Occipital lobe (tissue), 2 donors: ENCODE measurements around the gene TASP1. TPM values are rescaled to one million over a fixed set of nuclear protein-coding genes. Genes with fewer than 3 reads are reported as not detected.

Experiments used
- DNase-seq: peaks from one replicate; lab custom pipeline; 2025; lab: John Stamatoyannopoulos, UW
- total RNA-seq: library from RNA; depleted of rRNA; stranded (reverse); fragments of >200 nt; gene quantifications from one replicate; pipeline ENCODE4 v1.2.3, GENCODE V29; 2014

Gene TASP1
- total RNA-seq, 1 donor from 2014 or later = 27.5 TPM

DNA sequence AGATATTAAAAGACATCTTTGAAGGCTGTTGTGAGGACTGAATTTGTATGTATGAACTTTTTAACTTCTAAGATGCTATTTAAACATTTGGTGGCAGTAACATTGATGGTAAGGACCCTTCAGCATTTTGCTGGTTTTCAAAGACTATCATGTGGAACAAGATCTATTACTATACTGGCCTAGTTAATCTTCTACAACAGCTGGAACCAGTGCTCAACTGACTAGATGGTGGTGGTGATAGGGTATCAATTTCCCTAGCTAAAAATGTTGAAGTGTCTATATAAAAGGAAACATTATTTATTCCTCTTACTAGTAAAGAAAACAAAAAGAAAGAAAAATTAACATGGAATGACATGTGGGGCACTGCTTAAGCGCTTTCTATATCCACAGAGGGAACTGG lies 195.7 kb downstream of the TASP1 start:
- DNase-seq = no peak

GRCh38 chr20:13441388-13441787 lies 197.3 kb downstream of the TASP1 start:
- no peak for DNase-seq

DNA sequence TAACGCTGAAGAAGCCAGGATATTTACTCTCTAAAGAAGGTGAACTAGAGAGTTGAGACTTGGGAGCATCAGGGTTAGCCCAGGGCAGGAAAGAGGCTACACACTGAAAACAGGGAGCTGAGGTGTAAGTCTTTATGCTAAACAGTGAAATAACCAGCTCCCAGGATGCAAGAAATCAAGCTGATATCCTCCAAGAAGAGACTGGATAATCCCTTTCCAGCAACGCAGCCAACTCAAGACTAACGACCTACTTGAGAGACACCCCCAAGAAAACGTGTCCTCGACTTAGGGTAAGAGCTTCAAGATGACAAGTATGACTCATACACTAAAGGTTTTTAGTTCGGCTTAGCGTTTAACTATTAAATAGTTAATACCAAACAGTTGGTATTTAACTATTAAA lies 202.2 kb downstream of the TASP1 start:
- no peak for DNase-seq

- no peak for DNase-seq
These were observed 206.6 kb downstream of the TASP1 start for GRCh38 chr20:13432126-13432525.

- no peak for DNase-seq
These were observed 208.3 kb downstream of the TASP1 start for GRCh38 chr20:13430346-13431002.

DNA sequence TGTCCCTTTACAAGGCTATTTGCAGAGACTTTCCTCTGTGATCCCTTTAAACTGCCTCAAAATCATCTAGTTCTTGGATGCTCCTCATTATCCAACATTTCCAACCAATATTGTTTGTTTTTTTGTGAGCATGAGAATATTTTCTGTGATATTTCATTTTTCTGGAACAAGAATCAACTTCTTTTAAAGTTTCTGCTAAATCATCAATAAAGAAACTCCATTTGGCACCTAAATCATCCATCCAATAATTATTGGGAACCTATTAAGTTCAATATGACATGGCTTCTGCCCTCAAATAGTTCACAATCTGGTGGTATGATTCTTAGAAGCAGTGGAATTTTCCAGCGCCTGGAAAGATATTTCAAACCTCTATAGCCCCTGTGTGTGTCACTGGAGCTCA lies 210.0 kb downstream of the TASP1 start:
- no peak for DNase-seq

DNA sequence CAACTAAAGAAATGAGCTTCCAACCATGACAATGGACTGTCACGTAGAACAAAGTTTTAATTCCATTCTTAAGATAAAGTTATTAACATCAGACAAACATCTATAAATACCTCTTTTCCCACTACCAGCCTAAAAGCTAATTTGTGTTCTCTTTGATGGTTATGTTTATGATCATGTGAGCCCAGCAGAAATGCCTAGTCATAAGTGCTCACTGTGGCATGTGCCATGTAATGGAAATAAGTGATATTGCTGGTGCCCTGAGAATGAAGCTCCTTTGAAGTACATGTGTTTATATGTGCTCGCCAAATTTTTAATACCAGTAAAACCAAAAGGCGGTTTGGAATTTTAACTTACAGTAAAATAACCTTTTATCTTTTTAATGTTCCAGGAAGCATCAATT lies 211.9 kb downstream of the TASP1 start:
- DNase-seq = no peak

GRCh38 chr20:13425381-13426135 lies 213.2 kb downstream of the TASP1 start:
- no peak for DNase-seq

DNA sequence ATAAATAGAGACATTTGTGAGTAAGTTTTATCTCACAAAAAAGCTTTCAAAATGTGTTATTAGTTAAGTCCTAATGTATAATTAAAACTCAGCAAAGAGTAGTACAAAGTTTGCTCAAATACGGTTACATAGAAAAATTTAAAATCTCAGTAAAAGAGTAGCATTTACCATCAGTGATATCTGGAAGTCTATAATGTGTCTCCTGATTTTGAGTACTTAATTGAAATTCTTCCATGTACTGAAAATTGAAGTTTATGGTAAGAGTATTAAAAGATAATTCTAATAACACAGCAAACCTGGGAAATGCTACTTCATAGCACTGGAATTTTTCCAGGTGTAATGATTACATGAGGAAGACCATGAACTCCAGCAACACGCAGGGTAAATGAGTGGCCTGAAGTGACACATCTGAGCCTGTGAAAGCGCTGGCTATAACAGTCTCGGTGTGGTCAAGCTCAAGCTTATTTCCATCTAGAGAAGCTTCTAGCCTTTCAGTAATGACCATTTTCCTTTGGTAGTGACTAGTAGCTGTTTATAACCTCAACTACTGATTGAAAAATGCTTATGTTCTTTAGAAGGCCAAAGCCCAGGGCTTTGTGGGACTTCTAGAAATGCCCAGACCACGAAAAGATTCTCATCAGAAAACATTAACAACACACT lies 214.4 kb downstream of the TASP1 start:
- no peak for DNase-seq

DNA sequence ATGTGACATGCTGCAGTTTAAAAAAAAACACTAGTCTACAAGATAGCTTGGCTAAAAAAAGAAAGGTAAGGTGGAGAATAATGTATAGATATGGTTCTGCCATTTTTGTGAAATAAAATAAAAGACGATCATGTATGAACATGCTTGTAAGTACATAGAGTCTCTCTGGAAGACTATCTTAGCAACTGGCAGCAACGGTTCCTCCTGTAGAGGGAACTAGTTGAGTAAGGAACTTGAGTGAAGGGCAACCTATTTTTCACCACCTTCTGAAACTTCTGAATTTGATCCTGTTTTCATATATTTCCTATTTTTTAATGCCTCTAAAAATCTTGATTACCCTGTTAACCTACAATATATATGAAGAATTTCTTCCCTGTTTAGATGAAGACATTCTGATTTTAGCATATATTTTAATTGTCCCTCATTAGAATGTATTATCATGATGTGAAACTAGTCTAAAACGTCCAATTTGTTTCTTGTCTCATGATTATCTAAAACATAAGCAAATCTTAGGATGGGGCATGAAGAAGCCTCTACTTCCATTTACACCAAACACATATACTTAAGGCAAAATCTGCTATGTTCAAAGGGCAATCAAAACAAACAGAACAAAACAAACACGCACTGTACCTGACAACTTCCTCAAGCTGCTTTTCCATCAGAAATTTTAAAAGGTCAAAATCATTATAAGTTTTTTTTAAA lies 215.1 kb downstream of the TASP1 start:
- no peak for DNase-seq

DNA sequence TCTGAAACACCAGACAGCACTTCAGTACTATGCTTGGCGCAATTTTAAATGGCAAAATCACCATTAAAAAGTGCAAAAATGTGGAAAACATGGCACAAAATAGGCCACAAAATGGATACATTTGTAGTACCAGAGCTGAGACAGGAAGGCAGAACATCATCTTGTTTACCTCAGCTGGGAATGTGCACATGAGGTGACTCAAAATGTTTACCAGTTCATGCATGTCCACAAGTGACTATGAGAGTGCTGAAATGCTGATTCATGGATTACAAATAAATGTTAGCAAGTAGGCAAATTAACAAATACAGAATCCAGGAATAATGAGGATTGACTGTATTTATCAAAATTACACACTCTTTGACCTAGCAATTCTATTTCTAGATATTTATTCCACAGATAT lies 216.1 kb downstream of the TASP1 start:
- DNase-seq = no peak

GRCh38 chr20:13420625-13421024 lies 218.1 kb downstream of the TASP1 start:
- no peak for DNase-seq

DNA sequence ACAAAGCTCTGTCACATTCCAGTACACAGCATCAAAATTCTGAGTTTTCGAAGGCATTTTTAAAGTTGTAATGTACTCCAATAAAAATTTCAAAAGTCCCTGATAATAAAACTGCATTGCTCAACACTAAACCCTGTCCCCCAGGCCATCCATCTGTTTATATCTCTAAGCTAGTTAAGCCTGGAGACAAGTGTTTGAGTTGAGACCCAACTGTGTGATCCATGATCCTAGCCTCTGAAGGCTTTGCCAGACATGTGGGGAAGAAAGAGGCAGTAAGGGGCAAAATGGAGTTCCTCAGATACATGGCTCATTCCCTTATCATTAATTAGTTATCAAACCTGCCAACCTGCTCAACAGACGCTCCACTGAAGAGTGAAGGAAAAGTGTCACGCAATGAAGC lies 219.3 kb downstream of the TASP1 start:
- DNase-seq = no peak

DNA sequence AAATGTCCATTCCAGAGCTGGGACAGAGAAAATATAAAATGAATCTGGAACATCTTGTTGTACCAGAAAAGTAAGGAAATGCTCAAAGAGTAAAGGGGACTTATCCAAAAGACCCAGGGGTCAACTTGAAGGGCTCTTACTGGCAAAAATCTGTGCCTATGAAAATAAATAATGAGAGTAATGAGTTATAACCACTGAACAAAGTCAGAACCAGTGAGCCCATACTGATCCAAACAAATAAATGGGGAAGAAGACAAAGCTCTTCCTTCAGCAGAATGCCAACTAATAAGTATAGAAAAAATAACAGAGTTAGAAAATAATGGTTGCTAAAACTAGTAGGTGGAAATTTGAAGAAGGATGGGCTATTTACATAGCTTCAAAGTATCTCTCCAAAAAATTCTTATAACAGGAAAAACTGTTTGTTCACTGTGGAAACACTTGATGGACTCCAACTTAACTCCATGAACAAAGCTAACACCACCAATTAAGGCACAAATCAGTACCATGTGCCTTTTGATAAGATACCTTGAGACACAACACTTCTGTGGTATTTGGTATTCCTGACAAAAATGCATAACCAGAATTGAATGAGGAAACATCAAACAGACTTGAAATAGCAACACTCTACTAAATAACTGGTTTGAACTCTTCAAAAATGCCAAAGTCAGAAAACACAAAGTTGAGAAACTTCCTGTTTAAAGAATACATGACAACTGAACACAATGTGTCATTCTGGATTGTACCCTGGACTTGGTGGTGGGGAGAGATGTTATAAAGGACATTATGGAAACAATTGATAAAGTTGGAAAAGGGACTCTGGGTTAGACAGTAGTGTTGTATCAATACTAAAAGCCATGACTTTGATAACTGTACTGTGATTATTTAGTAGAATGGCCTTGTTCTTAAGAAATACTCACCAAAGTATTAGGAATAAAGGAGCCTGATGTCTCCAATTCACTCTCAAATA lies 220.2 kb downstream of the TASP1 start:
- no peak for DNase-seq

- no peak for DNase-seq
These were observed 222.2 kb downstream of the TASP1 start for GRCh38 chr20:13416531-13416930.

GRCh38 chr20:13412806-13413445 lies 225.8 kb downstream of the TASP1 start:
- no peak for DNase-seq

DNA sequence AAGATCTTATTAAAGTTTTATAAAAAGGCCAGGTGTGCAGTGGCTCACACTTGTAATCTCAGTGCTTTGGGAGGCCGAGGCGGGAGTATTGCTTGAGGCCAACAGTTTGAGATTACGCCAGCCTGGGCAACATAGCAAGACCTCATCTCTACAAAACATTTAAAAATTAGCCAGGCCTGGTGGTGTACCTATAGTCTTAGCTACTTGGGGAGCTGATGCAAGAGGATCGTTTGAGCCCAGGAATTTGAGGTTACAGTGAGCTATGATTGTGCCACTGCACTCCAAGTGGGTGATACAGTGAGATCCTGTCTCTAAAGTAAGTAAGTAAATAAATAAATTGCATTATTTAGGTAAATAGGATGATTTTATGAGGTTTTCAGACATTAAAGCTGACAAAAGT lies 234.4 kb downstream of the TASP1 start:
- no peak for DNase-seq

- DNase-seq = no peak
These were observed 235.3 kb downstream of the TASP1 start for GRCh38 chr20:13403453-13403852.

- DNase-seq = no peak
These were observed 235.7 kb downstream of the TASP1 start for GRCh38 chr20:13402986-13403385.

DNA sequence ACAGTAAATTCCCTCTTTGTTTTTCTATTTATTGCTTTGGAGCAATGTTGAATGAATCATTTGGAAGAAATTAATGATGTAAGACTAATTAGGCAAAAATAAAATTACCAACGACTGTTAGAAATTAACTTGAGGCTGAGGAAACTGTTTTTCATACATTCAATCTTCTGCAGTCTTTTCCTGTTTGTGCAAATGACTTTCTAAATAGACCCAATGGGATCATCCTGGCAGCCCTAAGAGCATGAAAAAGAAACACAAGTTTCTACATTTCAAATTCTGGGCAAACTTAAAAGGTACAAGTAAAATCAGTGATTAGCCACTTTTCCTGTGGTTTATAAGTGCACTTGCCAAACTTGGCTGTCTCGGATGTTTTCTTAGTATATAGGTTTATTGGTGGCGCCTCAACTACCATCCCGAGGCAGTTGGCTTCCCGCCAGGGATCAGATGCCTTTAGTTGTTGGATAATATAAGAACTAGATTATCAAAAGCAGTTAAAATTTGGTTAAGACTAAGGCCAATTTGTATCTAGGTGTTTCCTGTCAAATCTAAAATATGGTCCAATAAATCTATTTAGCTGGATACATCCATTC lies 236.5 kb downstream of the TASP1 start:
- DNase-seq = no peak
